Activated B cell treated with CpG ODN at 0.5 μM for 24 hours (primary cell): ENCODE data around the gene CXCR2. TPM values are rescaled to one million over a fixed set of nuclear protein-coding genes. Genes with fewer than 3 reads are reported as not detected.
A peak's percentile ranks its signal among the peaks of the same experiment; 100 is the strongest.

ENCODE experiments used
- ATAC-seq: fragments of 200-7000 bp; cut with Tn5 transposase; one replicate; pipeline ENCODE4 v1.10.0; 2021; ENCODE audit warnings: low read depth, mild to moderate bottlenecking, moderate library complexity
- CTCF ChIA-PET: fragments of 350-600 bp; sonication (Branson Sonifier 250); formaldehyde crosslinking; loops from one replicate; lab custom pipeline; 2021; ENCODE audit warnings: antibody characterized with exemption; lab: Charles Lee
- POLR2A ChIA-PET: fragments of 350-600 bp; sonication (Branson Sonifier 250); formaldehyde crosslinking; loops from one replicate; lab custom pipeline; 2021; ENCODE audit warnings: antibody characterized with exemption; lab: Charles Lee
- DNase-seq: peaks from one replicate; pipeline ENCODE4 v3.0.0; 2022
- H3K27ac Mint-ChIP-seq: one replicate; pipeline ENCODE4 v1.8.0; 2020; ENCODE audit warnings: mixed read lengths
- H3K27me3 Mint-ChIP-seq: one replicate; pipeline ENCODE4 v1.8.0; 2021; ENCODE audit warnings: mixed read lengths
- H3K36me3 Mint-ChIP-seq: one replicate; pipeline ENCODE4 v1.8.0; 2021; ENCODE audit warnings: low read depth, mixed read lengths
- H3K4me1 Mint-ChIP-seq: one replicate; pipeline ENCODE4 v1.8.0; 2021; ENCODE audit warnings: mixed read lengths
- H3K4me3 Mint-ChIP-seq: one replicate; pipeline ENCODE4 v1.8.0; 2020; ENCODE audit warnings: mild to moderate bottlenecking, mixed read lengths
- H3K9me3 Mint-ChIP-seq: one replicate; pipeline ENCODE4 v1.8.0; 2020; ENCODE audit warnings: mixed read lengths
- intact Hi-C: fragments of 100-400 bp; cut with micrococcal nuclease; formaldehyde crosslinking; loops from one replicate; pipeline ENCODE4 v1.15.1; 2024
- total RNA-seq: library from RNA; stranded (reverse); gene quantifications from 2 replicates; pipeline ENCODE4 v1.2.3, GENCODE V29; 2022
- TF ChIP-seq, protein P1 (sequence below): fragments of 200-600 bp; IDR thresholded peaks from one replicate; pipeline ENCODE4 v1.8.0; 2022; ENCODE audit warnings: antibody characterized with exemption, mild to moderate bottlenecking

CXCR2 gene
- total RNA-seq, 1 donor from 2014 or later = not detected

DNA sequence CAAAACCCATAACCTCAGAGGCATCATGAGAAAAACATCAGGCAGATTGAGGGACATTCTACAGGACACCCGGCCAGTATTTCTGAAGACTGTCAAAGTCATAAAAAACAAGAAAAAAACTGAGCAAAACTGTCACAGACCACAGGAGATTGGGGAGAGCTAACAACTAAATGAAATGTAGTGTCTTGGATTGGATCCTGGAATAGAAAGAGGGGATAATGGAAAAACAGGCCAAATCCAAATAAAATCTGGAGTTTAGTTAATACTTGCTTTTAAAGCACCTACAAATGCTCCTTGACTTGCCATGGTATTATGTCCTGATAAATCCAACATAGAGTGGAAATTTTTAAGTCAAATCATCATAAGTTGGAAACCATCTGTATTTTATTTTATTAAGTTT lies 58.5 kb downstream of the CXCR2 start:
- no peaks in the 10 kb centered on the region for H3K9me3 Mint-ChIP-seq
- peaks cover 7% of the 10 kb centered on the region for H3K4me1 Mint-ChIP-seq
- peaks cover 5% of the 10 kb centered on the region for H3K27me3 Mint-ChIP-seq
- intact Hi-C loops = no loop called here
- H3K36me3 Mint-ChIP-seq = no peaks in the 10 kb centered on the region
- no peak overlapping the region for H3K27ac Mint-ChIP-seq
- ATAC-seq (no peak), DNase-seq (no peak)
- CTCF ChIA-PET = interaction anchor here (2.3 kb wide), 1 partner anchor 73 kb away, joined by 12 read pairs; no protein-coding TSS in a partner anchor
- TF ChIP-seq, protein P1, sequence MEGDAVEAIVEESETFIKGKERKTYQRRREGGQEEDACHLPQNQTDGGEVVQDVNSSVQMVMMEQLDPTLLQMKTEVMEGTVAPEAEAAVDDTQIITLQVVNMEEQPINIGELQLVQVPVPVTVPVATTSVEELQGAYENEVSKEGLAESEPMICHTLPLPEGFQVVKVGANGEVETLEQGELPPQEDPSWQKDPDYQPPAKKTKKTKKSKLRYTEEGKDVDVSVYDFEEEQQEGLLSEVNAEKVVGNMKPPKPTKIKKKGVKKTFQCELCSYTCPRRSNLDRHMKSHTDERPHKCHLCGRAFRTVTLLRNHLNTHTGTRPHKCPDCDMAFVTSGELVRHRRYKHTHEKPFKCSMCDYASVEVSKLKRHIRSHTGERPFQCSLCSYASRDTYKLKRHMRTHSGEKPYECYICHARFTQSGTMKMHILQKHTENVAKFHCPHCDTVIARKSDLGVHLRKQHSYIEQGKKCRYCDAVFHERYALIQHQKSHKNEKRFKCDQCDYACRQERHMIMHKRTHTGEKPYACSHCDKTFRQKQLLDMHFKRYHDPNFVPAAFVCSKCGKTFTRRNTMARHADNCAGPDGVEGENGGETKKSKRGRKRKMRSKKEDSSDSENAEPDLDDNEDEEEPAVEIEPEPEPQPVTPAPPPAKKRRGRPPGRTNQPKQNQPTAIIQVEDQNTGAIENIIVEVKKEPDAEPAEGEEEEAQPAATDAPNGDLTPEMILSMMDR = no peak
- H3K4me3 Mint-ChIP-seq = no peak overlapping the region
- POLR2A ChIA-PET = interaction anchor here (1.5 kb wide), 1 partner anchor 32 kb away, joined by 4 read pairs; no protein-coding TSS in a partner anchor

DNA sequence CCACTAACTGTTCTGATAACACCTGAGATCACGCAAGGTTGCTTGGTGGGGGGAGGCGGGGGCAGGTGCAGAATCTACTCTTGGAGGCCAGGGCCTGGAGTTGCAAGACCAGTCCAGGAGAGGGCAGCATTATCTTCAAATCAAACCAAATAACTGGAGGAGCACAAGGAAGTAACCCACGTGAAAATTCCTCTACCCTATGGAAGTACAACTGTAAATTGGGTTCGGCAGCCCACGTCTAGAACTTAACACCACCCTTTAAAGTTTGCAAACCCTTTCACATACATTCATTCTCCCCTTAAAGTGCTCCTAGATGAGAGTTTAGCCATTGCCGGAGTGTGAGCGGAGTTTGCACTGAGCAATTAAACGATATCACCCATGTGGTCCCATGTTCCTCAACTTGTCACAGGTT lies 60.5 kb downstream of the CXCR2 start:
- DNase-seq (peak; percentile 43), ATAC-seq (peak; percentile 99)
- H3K27me3 Mint-ChIP-seq = peaks cover 1% of the 10 kb centered on the region
- H3K4me3 Mint-ChIP-seq = no peak overlapping the region
- ChIA-PET POLR2A (no interaction called here), CTCF (interaction anchor here (1.0 to 1.1 kb wide), 2 partner anchors 8 to 43 kb away, joined by 3 to 4 read pairs; no protein-coding TSS in a partner anchor)
- H3K4me1 Mint-ChIP-seq = peaks cover 7% of the 10 kb centered on the region
- TF ChIP-seq, protein P1 = peak; percentile 3
- no peaks in the 10 kb centered on the region for H3K36me3 Mint-ChIP-seq
- H3K27ac Mint-ChIP-seq = no peak overlapping the region
- no peaks in the 10 kb centered on the region for H3K9me3 Mint-ChIP-seq
- intact Hi-C loops = loop anchor here (1.0 to 5.0 kb wide), 10 partner anchors 31 to 462 kb away; partner anchors contain the start of genes AAMP, ARPC2, CATIP and PNKD

Other genes starting within 250 kb of the CXCR2 start
- 0.10 and 0.13 TPM in 2 replicates for gene TNS1, start 123.0 kb upstream of the CXCR2 start, total RNA-seq
- gene RUFY4, start 56.8 kb upstream of the CXCR2 start, total RNA-seq = 0.53 TPM in 1 of 2 replicates, not detected in the other
- not detected in 2 replicates for gene CXCR1, start 40.9 kb downstream of the CXCR2 start, total RNA-seq
- gene ARPC2, start 91.2 kb downstream of the CXCR2 start, total RNA-seq = 711 and 737 TPM in 2 replicates
- gene GPBAR1, start 135.0 kb downstream of the CXCR2 start, total RNA-seq = 0.67 and 0.81 TPM in 2 replicates
- 63.4 and 63.6 TPM in 2 replicates for gene AAMP, start 144.1 kb downstream of the CXCR2 start, total RNA-seq
- 21.0 and 23.7 TPM in 2 replicates for gene PNKD, start 144.5 kb downstream of the CXCR2 start, total RNA-seq
- 40.7 and 45.0 TPM in 2 replicates for gene TMBIM1, start 166.5 kb downstream of the CXCR2 start, total RNA-seq
- gene CATIP, start 230.8 kb downstream of the CXCR2 start, total RNA-seq = not detected in 2 replicates